GM21447 (cell line): ENCODE results near the gene MT1B.
"Not testable (repeated sequence)": the region's sequence is repeated elsewhere in the genome, so short reads cannot be mapped to it uniquely, and the experiment has no call there.

Experiments
- ATAC-seq: cut with Tn5 transposase; IDR thresholded peaks from one replicate; pipeline ENCODE4 v1.9.1; 2021; ENCODE audit not compliant: unreplicated experiment

Gene MT1B

DNA sequence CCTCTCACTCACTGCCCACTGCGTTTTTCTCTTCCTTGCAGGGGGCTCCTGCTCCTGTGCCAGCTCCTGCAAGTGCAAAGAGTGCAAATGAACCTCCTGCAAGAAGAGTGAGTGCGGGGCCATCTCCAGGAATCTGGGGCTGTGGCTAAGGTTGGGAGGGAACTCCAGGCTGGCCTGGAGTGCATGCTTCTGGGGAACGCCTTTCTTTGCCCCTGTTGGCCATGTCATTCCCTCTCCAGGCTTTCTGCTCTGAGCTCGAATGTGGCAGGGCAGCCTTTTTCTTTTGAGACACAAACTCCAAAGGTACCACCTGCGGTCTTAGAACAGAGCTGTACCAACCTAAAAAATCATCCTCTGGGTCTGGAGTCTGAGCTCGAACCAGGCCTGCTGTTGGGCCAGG is 33.5 kb upstream of the MT1B start:
- no peak for ATAC-seq

DNA sequence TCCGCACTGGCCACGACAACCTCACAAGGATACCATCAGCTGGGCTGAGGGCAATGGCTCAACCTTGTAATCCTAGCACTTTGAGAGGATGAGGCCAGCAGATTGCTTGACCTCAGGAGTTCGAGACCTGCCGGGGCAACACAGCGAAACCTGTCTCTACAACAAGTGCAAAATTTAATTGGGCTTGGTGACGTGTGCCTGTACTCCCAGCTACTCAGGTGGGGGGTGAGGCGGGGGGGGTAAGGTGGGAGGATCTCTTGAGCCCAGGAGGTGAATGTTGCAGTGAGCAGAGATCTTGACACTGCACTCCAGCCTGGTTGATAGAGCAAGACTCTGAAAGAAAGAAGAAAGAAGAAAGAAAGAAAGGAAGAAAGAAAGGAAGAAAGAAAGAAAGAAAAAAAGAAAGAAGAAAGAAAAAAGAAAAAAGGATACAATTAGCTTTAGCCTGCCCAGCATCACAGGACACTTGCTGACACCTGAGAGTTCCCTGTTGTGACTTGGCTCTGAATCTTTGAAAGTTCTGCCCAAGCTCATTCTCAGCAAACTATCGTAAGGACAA is 31.3 kb upstream of the MT1B start:
- no peak for ATAC-seq

DNA sequence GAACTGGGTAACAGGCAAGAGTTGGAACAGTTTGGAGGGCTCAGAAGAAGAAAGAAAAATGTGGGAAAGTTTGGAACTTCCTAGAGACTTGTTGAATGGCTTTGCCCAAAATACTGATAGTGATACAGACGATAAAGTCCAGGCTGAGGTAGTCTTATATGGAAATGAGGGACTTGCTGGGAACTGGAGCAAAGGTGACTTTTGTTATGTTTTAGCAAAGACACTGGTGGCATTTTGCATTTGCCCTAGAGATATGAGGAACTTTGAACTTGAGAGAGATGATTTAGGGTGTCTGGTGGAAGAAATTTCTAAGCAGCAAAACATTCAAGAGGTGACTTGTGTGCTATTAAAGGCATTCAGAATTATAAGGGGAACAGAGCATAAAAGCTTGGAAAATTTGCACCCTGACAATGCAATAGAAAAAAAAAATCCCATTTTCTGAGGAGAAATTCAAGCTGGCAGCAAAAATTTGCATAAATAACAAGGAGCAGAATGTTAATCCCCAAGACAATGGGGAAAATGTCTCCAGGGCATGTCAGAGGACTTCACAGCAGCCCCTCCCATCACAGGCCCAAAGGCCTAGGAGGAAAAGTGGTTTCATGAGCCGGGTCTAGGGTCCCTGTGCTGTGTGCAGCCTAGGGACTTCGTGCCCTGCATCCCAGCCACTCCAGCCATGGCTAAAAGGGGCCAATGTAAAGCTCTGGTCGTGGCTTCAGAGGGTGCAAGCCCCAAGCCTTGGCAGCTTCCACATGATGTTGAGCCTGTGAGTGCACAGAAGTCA is 29.8 kb upstream of the MT1B start:
- not testable (repeated sequence) for ATAC-seq

DNA sequence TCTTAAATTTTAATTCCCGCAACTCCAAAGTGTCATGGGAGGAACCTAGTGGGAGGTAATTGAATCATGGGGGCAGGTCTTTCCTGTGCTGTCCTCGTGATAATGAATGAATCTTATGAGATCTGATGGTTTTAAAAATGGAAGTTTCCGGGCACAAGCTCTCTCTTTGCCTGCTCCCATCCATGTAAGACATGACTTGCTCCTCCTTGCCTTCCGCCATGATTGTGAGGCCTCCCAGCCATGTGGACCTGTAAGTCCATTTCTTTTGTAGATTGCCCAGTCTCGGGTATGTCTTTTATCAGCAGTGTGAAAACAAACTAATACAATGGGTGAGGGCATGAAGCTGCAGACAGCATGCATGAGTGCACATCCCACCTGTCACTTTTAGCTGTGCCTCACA is 28.5 kb upstream of the MT1B start:
- not testable (repeated sequence) for ATAC-seq

DNA sequence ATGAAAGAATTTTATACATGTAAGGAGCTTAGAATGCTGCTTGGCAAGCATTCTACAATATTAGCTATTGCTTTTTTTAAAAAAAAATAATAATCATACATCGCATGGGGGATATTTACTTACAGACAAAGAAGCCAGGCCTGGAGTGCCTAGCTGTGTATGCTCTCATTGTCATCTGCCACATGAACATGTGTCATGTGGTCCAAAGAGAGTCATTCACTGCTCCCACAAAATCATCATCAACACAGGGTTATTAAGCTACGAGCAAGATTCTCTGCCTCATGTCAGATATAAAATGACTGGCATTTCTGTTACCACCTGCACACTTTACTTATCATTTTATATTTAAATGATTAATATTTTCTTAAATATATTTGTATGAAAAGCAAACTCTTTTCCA is 28.0 kb upstream of the MT1B start:
- no peak for ATAC-seq

DNA sequence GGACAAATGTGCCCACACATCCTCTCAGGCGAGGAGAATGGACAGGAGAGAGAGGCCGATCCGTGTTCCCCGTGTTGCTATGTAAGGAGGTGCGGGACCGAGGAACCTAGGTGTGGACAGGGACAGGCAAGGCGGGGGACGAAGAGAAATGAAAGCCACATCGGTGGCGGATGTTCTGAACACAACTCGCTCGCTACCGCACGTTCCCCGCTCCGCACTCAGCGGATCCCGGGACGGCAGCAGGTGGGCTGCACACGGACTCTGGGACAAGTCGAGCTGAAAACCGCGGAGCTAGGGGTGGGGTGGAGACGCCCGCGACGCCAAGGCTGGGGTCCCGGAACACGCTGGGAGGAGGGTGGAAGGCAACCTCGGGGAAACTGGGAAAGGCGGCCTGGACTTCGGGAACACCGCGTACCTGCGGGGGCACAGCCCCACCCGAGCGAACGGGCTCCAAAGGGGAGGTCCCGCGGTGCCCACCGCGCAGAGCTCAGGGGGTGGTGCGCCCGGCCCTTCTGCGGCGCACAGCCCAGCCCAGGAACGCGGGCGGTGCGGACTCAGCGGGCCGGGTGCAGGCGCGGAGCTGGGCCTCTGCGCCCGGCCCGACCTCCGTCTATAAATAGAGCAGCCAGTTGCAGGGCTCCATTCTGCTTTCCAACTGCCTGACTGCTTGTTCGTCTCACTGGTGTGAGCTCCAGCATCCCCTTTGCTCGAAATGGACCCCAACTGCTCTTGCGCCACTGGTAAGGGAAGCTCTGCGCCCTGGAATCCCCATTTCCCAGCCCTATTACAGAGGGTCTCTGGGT is 26.3 kb upstream of the MT1B start, which contains the start of gene MT1E:
Gene MT1E (plus strand): TSS at position 642 of the 803 bp plus-strand sequence. CDS start 71 bp downstream, at position 713.
- no peak for ATAC-seq

DNA sequence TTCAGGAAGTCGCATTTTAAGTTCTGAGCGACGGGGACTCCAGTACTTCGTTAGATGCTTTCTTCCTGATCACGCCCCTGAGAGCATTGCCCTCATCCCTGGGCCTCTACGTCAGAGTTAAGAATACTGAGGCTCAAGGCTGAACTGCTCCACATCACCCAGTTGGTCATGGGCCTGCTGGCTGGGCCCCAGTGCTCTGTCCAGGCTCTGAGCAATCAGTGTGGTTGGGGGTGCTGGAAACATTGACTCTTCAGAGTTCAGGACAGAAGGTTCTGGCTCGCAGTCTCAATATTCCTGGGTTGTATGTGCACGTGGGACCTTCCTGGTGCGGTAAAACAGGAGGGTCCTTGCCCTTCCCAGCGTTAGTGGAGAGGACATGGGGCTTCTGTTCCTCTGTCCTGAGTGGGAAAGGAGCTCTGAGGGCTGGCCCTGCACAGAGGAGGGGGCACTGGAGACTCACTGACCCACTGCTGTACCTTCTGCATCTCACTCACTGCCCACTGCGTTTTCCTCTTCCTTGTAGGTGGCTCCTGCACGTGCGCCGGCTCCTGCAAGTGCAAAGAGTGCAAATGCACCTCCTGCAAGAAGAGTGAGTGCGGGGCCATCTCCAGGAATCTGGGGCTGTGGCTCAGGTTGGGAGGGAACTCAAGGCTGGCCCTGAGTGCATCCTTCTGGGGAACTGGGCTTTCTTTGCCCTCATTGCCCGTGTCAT is 25.6 kb upstream of the MT1B start:
- ATAC-seq: no peak

DNA sequence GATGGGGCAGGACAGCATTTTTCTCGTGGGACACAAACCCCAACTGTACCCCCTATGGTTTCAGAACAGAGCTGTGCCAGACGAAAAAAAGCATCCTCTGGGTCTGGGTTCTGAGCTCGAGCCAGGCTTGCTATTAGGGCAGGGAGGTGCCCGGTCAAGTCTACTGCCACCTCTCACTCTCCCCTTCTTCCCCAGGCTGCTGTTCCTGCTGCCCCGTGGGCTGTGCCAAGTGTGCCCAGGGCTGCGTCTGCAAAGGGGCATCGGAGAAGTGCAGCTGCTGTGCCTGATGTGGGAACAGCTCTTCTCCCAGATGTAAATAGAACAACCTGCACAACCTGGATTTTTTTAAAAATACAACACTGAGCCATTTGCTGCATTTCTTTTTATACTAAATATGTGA is 25.0 kb upstream of the MT1B start:
- no peak for ATAC-seq

DNA sequence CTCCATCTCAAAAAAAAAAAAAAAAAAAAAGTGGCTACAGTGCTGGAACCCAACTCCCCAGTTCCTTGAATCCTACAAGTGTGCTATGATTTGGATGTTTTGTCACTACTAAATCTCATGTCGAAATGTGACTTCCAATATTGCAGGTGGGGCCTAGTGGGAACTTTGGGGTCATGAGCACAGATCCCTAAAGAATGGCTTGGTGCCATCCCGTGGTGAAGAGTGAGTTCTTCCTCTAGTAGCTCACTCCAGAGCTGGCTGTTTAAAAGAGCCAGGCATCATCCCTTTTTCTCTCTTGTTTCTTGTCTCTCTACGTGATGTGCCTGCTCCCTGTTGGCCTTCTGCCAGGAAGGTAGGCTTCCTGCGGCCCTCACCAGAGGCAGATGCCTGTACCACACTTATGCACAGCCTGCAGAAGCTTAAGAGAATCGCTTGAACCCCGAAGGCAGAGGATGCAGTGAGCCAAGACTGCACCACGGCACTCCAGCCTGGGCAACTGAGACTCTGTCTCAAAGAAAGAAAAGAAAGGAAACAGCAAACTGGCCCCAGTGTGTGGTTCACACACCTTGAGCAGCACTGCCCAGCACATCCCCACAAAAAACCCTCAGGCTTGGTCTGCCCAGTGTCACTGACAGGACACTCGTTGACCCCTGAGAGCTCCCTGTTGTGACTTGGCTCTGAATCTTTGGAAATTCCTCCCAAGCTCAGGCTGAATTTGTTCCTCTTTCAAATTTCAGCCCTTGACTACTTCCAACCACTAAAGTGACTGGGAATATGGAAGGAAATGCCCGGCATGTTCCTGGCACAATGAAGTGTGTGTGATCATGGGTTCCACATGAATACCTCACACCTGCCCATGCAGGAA is 23.0 kb upstream of the MT1B start:
- no peak for ATAC-seq

DNA sequence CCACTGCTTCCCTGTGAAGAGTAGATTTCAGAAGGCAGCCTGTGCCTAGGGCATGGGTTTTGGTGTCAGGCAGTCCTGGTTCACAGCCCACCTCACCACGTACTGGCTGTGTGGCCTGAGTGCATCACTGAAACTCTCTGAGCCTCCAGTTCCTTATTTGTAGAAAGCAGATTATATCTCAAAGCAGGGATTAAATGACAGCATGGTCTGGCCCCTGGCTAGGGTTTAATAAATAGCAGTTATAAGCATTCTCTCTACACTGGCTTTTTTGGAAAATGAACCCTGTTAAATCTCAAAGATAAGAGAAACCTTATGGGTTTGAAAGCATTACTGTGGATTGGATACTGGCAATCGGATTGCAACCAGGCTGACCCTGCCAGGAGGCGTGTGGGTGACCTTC is 22.2 kb upstream of the MT1B start:
- ATAC-seq: no peak

DNA sequence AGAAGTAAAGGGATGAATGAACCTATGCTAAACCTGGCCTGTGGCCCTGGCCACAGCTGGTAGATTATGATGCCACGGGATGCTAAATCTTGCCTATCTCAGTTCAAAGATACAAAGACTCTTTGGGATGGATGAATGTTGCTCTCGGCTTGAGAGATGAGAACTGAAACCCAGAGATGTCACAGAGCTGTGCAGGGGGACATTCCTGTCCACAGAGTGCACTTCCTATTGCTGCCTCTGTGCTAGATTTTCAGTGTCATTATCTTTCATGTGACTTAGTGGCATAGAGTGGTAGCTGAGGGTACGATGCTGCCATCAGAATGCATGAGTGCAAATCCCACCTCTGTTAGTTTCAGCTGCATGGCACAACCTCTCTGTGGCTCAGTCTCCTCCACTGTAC is 21.6 kb upstream of the MT1B start:
- ATAC-seq: peak; percentile 82

DNA sequence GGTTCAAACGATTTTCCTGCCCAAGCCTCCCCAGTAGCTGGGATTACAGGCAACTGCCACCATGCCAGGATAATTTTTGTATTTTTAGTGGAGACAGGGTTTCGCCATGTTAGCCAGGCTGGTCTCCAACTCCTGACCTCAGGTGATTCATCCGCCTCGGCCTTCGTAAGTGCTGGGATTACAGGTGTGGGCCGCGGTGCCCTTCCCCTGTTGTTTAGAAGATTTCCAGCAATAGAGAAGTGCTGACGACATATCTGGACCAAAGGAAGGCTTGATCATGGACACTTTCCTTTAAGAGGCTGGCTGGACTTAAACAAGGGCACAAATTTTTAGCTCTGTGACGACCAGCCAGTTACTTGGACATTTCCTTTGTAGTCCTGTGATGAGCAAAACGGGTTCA is 20.5 kb upstream of the MT1B start:
- ATAC-seq: no peak

DNA sequence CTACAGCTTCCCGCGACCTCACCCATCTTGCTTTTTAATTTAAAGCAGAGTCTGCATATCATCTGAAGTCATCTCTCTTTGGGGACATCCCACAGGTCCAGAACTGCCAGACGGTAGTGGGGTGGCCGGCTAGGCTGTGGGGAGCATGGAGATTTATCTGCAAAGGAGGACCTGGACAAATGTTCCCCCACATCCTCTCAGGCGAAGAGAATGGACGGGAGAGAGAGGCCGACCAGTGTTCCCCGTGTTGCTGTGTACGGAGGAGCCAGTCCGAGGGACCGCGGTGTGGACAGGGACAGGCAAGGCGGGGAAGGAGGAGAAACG is 19.9 kb upstream of the MT1B start:
- ATAC-seq: no peak

DNA sequence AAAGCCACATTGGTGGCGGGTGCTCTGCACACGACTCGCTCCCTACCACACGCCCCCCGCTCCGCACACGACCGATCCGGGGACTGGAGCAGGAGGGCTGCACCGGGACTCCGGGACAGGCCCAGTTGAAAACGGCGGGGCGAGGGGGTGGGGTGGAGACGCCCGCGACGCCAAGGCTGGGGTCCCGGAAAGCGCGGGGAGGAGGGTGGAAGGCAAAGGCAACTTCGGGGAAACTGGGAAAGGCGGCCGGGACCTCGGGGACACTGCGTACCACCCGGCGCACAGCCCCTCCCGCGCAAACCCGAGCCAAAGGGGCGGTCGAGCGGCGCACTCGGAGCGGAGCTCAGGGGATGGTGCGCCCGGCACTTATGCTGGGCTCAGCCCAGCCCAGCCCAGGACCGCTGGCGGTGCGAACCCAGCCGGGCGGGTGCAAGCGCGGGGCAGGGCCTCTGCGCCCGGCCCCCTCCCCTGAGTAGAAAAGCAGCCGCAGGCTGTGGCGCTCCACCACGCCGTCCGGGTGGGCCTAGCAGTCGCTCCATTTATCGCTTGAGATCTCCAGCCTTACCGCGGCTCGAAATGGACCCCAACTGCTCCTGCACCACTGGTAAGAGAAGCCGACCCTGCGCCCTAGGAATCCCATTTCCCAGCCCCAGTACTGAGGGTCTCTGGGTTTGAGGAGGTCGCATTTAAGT is 19.4 kb upstream of the MT1B start, which contains the start of gene MT1M:
Gene MT1M (plus strand): TSS at position 504 of the 692 bp plus-strand sequence. CDS start 73 bp downstream, at position 577.
- ATAC-seq: no peak

DNA sequence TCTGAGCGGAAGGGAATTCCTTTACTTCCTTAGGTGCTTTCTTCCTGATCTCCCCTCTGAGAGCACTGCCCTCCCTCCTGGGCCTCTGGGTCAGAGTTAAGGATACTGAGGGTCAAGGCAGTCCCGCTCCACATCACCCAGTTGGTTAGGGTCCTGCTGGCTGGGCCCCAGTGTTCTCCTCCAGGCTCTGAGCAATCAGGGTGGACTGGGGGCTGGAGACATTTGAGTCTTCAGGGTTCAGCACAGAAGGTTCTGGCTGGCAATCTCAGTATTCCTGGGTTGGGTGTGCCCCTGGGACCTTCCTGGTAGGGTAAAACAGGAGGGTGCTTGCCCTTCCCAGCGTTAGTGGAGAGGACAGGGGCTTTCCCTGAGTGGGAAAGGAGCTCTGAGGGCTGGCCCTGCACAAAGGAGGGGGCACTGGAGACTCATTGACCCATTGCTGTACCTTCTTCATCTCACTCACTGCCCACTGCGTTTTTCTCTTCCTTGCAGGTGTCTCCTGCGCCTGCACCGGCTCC is 18.8 kb upstream of the MT1B start:
- ATAC-seq: no peak

DNA sequence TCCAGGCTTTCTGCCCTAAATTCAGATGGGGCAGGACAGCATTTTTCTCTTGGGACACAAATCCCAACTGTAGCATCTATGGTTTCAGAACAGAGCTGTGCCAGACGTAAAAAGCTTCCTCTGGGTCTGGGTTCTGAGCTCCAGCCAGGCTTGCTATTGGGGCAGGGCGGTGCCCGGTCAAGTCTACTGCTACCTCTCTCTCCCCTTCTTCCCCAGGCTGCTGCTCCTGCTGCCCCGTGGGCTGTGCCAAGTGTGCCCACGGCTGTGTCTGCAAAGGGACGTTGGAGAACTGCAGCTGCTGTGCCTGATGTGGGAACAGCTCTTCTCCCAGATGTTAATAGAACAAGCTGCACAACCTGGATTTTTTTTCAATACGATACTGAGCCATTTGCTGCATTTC is 18.2 kb upstream of the MT1B start:
- no peak for ATAC-seq

DNA sequence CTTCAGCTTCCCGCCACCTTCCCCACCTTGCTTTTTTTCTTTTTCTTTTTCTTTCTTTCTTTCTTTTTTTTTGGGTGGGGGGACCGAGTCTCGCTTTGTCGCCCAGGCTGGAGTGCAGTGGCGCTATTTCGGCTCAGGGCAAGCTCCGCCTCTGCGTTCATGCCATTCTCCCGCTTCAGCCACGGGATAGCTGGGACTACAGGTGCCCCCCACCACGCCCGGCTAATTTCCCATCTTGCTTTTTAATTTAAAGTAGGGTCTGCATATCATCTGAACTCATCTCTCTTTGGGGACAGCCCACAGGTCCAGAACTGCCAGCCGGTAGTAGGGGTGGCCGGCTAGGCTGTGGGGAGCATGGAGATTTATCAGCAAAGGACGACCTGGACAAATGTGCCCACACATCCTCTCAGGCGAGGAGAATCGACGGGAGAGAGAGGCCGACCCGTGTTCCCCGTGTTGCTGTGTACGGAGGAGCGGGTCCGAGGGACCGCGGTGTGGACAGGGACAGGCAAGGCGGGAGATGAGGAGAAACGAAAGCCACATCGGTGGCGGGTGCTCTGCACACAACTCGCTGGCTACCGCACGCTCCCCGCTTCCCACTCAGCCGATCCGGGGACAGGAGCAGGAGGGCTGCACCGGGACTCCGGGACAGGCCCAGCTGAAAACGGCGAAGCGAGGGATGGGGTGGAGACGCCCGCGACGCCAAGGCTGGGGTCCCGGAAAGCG is 16.8 kb upstream of the MT1B start:
- no peak for ATAC-seq

DNA sequence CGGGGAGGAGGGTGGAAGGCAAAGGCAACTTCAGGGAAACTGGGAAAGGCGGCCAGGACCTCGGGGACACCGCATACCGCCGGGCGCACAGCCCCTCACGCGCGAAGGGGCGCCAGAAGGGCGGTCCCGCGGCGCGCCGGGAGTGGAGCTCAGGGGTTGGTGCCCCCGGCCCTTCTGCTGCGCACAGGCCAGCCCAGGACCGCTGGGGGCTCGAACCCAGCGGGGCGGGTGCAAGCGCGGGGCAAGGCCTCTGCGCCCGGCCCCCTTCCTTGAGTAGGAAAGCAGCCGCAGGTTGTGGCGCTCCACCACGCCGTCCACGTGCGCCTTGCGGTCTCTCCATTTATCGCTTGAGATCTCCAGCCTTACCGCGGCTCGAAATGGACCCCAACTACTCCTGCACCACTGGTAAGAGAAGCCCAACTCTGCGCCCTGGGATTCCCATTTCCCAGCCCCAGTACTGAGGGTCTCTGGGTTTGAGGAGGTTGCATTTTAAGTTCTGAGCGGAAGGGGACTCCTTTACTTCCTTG is 16.2 kb upstream of the MT1B start:
- ATAC-seq: no peak
